NCI-H1417 (cell line): ENCODE data around the gene CCT8L2.
"Not testable (repeated sequence)": the region's sequence is repeated elsewhere in the genome, so short reads cannot be mapped to it uniquely, and the experiment has no call there.

Source experiments
- DNase-seq, 3 experiments: peaks; one replicate each; lab custom pipeline; 2025; lab: John Stamatoyannopoulos, UW

The CCT8L2 gene

DNA sequence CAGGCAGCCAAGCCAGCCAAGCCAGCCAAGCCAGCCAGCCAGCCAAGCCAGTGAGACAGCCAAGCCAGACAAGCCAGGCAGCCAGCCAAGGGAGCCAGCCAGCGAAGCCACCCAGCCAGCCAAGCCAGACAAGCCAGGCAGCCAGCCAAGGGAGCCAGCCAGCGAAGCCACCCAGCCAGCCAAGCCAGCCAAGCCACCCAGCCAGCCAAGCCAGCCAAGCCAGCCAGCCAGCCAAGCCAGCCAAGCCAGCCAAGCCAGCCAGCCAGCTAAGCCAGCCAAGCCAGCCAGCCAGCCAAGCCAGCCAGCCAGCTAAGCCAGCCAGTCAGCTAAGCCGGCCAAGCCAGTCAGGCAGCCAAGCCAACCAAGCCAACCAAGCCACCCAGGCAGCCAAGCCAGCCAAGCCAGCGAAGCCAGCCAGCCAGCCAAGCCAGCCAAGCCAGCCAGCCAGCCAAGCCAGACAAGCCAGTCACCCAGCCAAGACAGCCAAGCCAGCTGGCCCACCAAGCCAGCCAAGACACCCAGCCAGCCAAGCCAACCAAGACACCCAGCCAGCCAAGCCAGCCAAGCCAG lies 34.1 kb downstream of the CCT8L2 start:
- not testable (repeated sequence) for DNase-seq

DNA sequence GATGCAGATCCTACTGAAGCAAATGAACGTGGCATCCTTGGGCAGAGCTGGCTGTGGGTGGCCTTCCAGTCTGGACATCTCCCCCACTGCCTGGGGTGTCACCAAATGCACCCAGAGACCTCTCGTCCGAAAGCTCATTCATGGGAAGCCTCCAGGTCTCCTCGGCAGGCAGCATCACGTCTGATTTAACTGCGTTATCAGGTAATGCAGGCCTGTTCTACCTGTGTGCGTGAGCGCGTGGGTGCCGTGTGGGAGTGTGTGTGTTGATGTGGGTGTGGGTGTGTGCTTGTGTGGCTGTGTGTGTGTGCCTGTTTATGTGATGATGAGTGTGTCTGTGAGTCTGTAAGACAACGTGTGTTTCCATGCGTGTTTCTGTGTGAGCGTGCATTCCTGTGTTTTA lies 35.1 kb downstream of the CCT8L2 start:
- DNase-seq, result not testable (repeated sequence)

GRCh38 chr22:16555077-16555994 lies 37.3 kb downstream of the CCT8L2 start:
- DNase-seq, result not testable (repeated sequence)

GRCh38 chr22:16543310-16543709 lies 49.3 kb downstream of the CCT8L2 start:
- DNase-seq, result not testable (repeated sequence)
